GM06990 (cell line): ENCODE measurements around the gene LHX2.
"Not testable (repeated sequence)": the region's sequence is repeated elsewhere in the genome, so short reads cannot be mapped to it uniquely, and the experiment has no call there.

Experiments used
- DNase-seq: peaks from one replicate; pipeline ENCODE4 v3.0.0-alpha.2; 2011; ENCODE audit not compliant: insufficient read length; ENCODE audit errors: extremely low read depth
- H3K27me3 ChIP-seq: replicated peaks from 2 replicates; pipeline ENCODE4 v1.6.0; 2011; ENCODE audit warnings: low read length; ENCODE audit not compliant: control insufficient read depth, insufficient read depth
- H3K36me3 ChIP-seq: 2 replicates; pipeline ENCODE4 v1.5.1; 2011; ENCODE audit warnings: low read length; ENCODE audit not compliant: control insufficient read depth, insufficient read depth
- H3K4me3 ChIP-seq: replicated peaks from 2 replicates; pipeline ENCODE4 v1.5.1; 2011; ENCODE audit warnings: low read depth, mild to moderate bottlenecking, control low read depth, low read length
- CTCF ChIP-seq: IDR thresholded peaks from 2 replicates; pipeline ENCODE4 v1.5.1; 2011; ENCODE audit warnings: low read length, control low read depth, mild to moderate bottlenecking, inconsistent platforms; ENCODE audit not compliant: insufficient read depth, poor library complexity, severe bottlenecking

The LHX2 gene

GRCh38 chr9:123983047-123983446, 28.5 kb upstream of the LHX2 start:
- no peak for TF ChIP-seq CTCF
- H3K27me3 ChIP-seq, result no peaks in the 10 kb centered on the region; the same call in 1 of the 2 replicates

GRCh38 chr9:123984802-123985201, 26.8 kb upstream of the LHX2 start:
- H3K4me3 ChIP-seq, result no peak overlapping the region
- no peak for TF ChIP-seq CTCF
- no peak for DNase-seq
- H3K36me3 ChIP-seq, result no peaks in the 10 kb centered on the region
- no peaks in the 10 kb centered on the region; the same call in 1 of the 2 replicates for H3K27me3 ChIP-seq

More at GRCh38 chr9:123983047-123983446, 28.5 kb upstream of the LHX2 start:
- no peaks in the 10 kb centered on the region for H3K36me3 ChIP-seq
- no peak overlapping the region for H3K4me3 ChIP-seq
- DNase-seq, result no peak

GRCh38 chr9:123985869-123986268, 25.7 kb upstream of the LHX2 start:
- TF ChIP-seq CTCF, result no peak
- Histone ChIP-seq H3K36me3 (no peaks in the 10 kb centered on the region), H3K4me3 (no peak overlapping the region), H3K27me3 (no peaks in the 10 kb centered on the region; the same call in 1 of the 2 replicates)
- DNase-seq, result no peak

GRCh38 chr9:123990427-123990826, 21.1 kb upstream of the LHX2 start:
- H3K4me3 ChIP-seq, result no peak overlapping the region
- no peak for DNase-seq
- H3K27me3 ChIP-seq, result no peaks in the 10 kb centered on the region
- H3K36me3 ChIP-seq, result no peaks in the 10 kb centered on the region
- no peak for TF ChIP-seq CTCF

- not testable (repeated sequence) for H3K36me3 ChIP-seq, H3K4me3 ChIP-seq, DNase-seq, H3K27me3 ChIP-seq
Observed at GRCh38 chr9:123992679-123993078, 18.9 kb upstream of the LHX2 start.

- no peak overlapping the region for H3K4me3 ChIP-seq
- no peaks in the 10 kb centered on the region for H3K36me3 ChIP-seq
- DNase-seq, result peak; percentile 64
- no peak for TF ChIP-seq CTCF
- no peaks in the 10 kb centered on the region for H3K27me3 ChIP-seq
Observed at GRCh38 chr9:123996731-123997421, 14.7 kb upstream of the LHX2 start.
